RWPE1 (cell line): ENCODE measurements around the gene APOC3.
A peak's percentile ranks its signal among the peaks of the same experiment; 100 is the strongest.

ENCODE experiments used
- CTCF ChIA-PET: fragments of 350-600 bp; sonication (Branson Sonifier 250); formaldehyde crosslinking; extraction: SDS; loops from one replicate; lab custom pipeline; 2021; lab: Yijun Ruan, JAX
- POLR2A ChIA-PET: fragments of 400-600 bp; formaldehyde crosslinking; extraction: SDS; loops from one replicate; lab custom pipeline; 2020; ENCODE audit warnings: antibody characterized with exemption; ENCODE audit not compliant: low non-redundant PET; lab: Yijun Ruan, JAX
- DNase-seq: peaks from one replicate; pipeline ENCODE4 v3.0.0; 2012; ENCODE audit warnings: low spot score
- H3K27ac ChIP-seq: fragments of 450-650 bp; 2 replicates; pipeline ENCODE4 v1.5.1; 2017
- TF ChIP-seq, protein P1 (sequence below): fragments of 450-650 bp; conservative IDR thresholded peaks from 2 replicates; pipeline ENCODE4 v1.5.1; 2017; ENCODE audit warnings: low read depth, mild to moderate bottlenecking

APOC3 gene

DNA sequence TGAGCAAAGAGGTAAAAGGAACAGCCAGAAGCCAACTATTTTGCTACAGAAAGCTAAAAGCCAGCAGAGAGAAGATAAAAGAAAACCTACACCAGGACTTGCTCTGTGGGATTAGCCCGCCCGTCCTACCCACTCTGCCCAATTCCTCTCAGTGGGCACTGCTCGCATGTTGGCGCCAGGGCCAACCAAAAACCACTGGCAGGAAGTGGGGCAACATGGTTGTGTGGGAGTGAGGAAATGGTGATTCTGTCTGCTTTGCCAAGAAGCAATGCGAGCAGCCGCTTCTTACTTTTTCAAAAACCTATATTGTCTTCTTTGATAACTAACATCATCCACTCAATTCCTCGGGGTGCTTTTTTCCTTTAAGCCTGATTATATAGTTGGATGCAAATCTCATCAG lies 21.9 kb downstream of the APOC3 start:
- DNase-seq: no peak
- ChIA-PET CTCF (no interaction called here), POLR2A (no interaction called here)
- no peak overlapping the region for H3K27ac ChIP-seq
- TF ChIP-seq, protein P1, sequence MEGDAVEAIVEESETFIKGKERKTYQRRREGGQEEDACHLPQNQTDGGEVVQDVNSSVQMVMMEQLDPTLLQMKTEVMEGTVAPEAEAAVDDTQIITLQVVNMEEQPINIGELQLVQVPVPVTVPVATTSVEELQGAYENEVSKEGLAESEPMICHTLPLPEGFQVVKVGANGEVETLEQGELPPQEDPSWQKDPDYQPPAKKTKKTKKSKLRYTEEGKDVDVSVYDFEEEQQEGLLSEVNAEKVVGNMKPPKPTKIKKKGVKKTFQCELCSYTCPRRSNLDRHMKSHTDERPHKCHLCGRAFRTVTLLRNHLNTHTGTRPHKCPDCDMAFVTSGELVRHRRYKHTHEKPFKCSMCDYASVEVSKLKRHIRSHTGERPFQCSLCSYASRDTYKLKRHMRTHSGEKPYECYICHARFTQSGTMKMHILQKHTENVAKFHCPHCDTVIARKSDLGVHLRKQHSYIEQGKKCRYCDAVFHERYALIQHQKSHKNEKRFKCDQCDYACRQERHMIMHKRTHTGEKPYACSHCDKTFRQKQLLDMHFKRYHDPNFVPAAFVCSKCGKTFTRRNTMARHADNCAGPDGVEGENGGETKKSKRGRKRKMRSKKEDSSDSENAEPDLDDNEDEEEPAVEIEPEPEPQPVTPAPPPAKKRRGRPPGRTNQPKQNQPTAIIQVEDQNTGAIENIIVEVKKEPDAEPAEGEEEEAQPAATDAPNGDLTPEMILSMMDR: no peak

DNA sequence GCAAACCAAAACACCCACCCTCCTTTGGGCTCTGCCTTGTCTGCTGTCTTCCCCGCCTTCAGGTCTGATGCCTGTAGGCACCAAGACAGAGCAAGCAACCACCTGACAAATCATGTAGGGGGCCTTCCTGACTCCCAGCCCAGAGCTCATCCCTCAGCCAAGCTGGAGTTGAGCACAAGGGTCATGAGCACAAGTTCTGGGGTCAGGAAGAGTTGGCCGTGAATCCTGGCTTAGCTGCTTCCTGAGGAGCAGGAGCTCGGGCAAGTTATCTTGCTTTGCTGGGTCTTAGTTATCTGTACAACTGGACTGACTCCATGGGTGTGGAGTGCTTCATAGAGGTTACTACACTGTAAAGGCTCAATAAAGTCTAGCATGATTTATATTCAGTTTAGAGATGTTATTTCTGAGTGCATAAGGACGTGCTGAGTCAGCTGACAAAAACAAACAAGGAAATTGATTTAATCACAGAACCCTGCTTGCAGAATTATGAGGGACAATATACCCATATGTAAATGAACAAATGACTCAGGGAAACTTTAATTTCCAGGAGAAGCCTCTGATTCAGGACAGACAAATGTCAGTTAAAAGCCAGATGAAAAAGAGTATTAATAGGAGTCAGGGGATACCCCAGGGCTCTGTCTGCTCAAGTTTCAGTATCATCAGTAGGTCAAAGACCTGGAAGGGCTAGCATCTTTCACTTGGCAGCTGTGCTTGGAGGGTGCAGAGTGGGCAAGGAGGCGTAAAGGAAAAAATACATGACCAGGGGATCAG lies 22.7 kb downstream of the APOC3 start:
- no peak for DNase-seq
- H3K27ac ChIP-seq: no peak overlapping the region
- CTCF ChIA-PET: no interaction called here
- POLR2A ChIA-PET: no interaction called here
- TF ChIP-seq, protein P1: no peak

DNA sequence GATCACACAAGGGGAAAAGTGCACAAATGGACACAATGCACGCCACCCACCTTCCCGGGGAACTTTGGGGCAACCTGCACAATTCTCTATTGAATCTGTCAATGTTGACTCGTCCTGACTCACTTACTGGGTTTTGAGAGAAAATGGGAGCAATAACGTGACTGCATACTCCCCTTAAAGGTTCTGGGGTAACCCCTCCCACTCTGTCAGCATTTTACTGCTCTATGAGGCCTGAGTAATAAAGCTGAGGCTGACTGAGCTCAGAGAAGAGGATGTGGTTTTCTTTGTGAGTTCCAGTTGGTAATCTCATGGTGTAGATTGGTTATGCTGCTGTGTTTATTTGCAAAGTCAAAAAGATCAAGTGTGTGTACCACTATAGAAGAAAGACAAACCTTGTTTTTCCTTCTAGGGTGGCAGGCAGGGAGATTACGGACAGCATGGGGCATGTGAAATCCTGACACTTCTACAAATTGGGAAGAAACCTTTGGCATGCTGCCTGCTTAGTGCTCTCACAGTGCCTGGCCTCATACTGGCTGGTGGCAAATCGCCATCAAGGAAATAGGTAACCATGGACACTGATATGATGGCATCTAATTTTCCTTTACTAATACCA lies 23.9 kb downstream of the APOC3 start:
- peak overlapping the region; percentile 57 for H3K27ac ChIP-seq
- ChIA-PET CTCF (no interaction called here), POLR2A (no interaction called here)
- TF ChIP-seq, protein P1: no peak
- peak; percentile 68 for DNase-seq

DNA sequence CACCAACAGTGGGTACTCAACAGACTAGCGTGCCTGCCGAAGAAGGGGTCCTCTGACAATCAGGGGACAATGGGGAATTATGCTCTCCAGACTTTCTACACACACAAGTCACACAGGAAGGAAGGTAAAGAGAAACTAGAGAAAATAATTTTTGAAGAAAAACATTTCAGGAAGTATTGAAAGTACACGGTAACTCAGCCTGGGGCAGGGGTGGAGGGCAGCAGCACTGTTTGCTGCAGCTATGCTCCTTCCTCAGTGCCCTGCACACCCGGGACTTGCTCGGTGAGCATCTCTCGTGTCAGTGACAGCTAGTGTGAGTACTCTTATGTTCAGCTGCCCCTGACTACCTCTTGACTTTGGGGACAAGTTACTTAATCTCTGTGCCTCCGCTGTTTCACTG lies 25.7 kb downstream of the APOC3 start:
- ChIA-PET CTCF (interaction anchor here (0.7 to 0.8 kb wide), 2 partner anchors 19 to 62 kb away, joined by 3 to 4 read pairs; no protein-coding TSS in a partner anchor), POLR2A (no interaction called here)
- TF ChIP-seq, protein P1: no peak
- DNase-seq: no peak
- H3K27ac ChIP-seq: no peak overlapping the region

DNA sequence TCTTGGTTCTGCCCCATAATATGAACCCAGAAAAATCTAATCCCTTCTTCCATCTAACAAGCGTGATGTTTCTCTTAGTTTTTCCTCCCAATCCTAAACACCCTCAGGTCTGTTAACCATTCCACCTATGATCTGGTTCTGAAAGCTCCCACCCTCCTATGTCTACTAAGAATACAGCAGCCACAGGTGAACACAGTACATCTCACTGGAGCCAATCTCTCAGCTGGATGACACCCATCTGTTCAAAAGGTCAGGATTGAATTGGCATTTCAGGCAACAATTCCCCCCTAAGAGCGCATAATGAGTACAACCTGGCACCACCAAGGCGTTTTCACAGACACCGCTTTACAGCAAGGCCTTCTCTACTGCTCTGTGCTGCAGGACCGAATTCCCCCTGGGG lies 26.7 kb downstream of the APOC3 start:
- DNase-seq: no peak
- TF ChIP-seq, protein P1: no peak
- ChIA-PET CTCF (no interaction called here), POLR2A (no interaction called here)
- H3K27ac ChIP-seq: no peak overlapping the region

DNA sequence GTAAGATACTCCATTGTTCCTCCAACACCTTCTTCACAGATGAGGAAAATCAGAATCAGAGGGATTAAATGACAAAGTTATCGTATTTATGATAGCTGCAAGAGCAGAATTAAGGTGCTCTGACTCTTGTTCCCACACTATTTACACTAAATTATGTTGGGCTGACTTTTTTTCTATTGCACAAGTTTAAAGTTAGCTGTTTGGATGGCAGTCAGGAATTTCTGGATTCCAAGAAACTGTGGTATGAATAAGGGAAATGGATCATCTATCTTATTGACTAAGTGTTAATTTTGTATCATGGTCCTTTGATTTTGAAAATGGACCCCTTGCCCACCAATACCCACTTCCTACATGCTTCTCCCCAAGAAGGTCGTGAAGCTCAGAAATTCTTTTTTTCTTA lies 27.6 kb downstream of the APOC3 start:
- TF ChIP-seq, protein P1: no peak
- CTCF ChIA-PET: interaction anchor here (0.6 kb wide), 1 partner anchor 444 kb away, joined by 5 read pairs; no protein-coding TSS in a partner anchor
- H3K27ac ChIP-seq: no peak overlapping the region
- POLR2A ChIA-PET: no interaction called here
- no peak for DNase-seq
